NCI-H446 treated with DMSO at 0.1 percent for 48 hours (cell line): ENCODE data around the gene CCDC7.
A peak's percentile ranks its signal among the peaks of the same experiment; 100 is the strongest.
"Not testable (repeated sequence)": the region's sequence is repeated elsewhere in the genome, so short reads cannot be mapped to it uniquely, and the experiment has no call there.

Source experiments
- DNase-seq: peaks from one replicate; lab custom pipeline; 2025; lab: John Stamatoyannopoulos, UW

The CCDC7 gene

GRCh38 chr10:32577448-32577847 lies 131.5 kb downstream of the CCDC7 start:
- DNase-seq: no peak

GRCh38 chr10:32582946-32583345 lies 137.0 kb downstream of the CCDC7 start:
- no peak for DNase-seq

GRCh38 chr10:32598022-32598421 lies 152.1 kb downstream of the CCDC7 start:
- not testable (repeated sequence) for DNase-seq

GRCh38 chr10:32600317-32600716 lies 154.4 kb downstream of the CCDC7 start:
- DNase-seq: no peak

- DNase-seq: not testable (repeated sequence)
These were observed 155.6 kb downstream of the CCDC7 start for GRCh38 chr10:32601562-32601961.

GRCh38 chr10:32605787-32606186 lies 159.8 kb downstream of the CCDC7 start:
- no peak for DNase-seq

- DNase-seq: not testable (repeated sequence)
These were observed 164.6 kb downstream of the CCDC7 start for GRCh38 chr10:32610543-32610942.

- DNase-seq: no peak
These were observed 170.5 kb downstream of the CCDC7 start for GRCh38 chr10:32616438-32616837.

- DNase-seq: no peak
These were observed 172.5 kb downstream of the CCDC7 start for GRCh38 chr10:32618482-32618881.

- DNase-seq: no peak
These were observed 176.0 kb downstream of the CCDC7 start for GRCh38 chr10:32621969-32622368.

GRCh38 chr10:32622409-32622808 lies 176.5 kb downstream of the CCDC7 start:
- DNase-seq: no peak

GRCh38 chr10:32627183-32627582 lies 181.2 kb downstream of the CCDC7 start:
- no peak for DNase-seq

GRCh38 chr10:32629910-32630309 lies 184.0 kb downstream of the CCDC7 start:
- DNase-seq: no peak

- no peak for DNase-seq
These were observed 200.6 kb downstream of the CCDC7 start for GRCh38 chr10:32646535-32646934.

GRCh38 chr10:32650246-32650655 lies 204.3 kb downstream of the CCDC7 start:
- no peak for DNase-seq

- DNase-seq: not testable (repeated sequence)
These were observed 211.5 kb downstream of the CCDC7 start for GRCh38 chr10:32657430-32657829.

GRCh38 chr10:32661346-32661745 lies 215.4 kb downstream of the CCDC7 start:
- DNase-seq: no peak

GRCh38 chr10:32680803-32681557 lies 235.0 kb downstream of the CCDC7 start:
- no peak for DNase-seq

GRCh38 chr10:32684291-32684690 lies 238.4 kb downstream of the CCDC7 start:
- DNase-seq: no peak

- DNase-seq: no peak
These were observed 241.2 kb downstream of the CCDC7 start for GRCh38 chr10:32687116-32687515.

- no peak for DNase-seq
These were observed 241.6 kb downstream of the CCDC7 start for GRCh38 chr10:32687546-32687945.

- peak; percentile 2 for DNase-seq
These were observed 246.2 kb downstream of the CCDC7 start for GRCh38 chr10:32692174-32692573.

GRCh38 chr10:32693441-32693979 lies 247.6 kb downstream of the CCDC7 start:
- DNase-seq: no peak

GRCh38 chr10:32699683-32700082 lies 253.7 kb downstream of the CCDC7 start:
- DNase-seq: not testable (repeated sequence)
